Activated naive CD8-positive, alpha-beta T cell (primary cell): ENCODE data around the gene CCDC102B.
"Not testable (repeated sequence)": the region's sequence is repeated elsewhere in the genome, so short reads cannot be mapped to it uniquely, and the experiment has no call there.

ENCODE experiments used
- H3K27ac Mint-ChIP-seq: one replicate; pipeline ENCODE4 v1.8.0; 2021; ENCODE audit warnings: mixed read lengths
- H3K27me3 Mint-ChIP-seq: one replicate; pipeline ENCODE4 v1.8.0; 2021; ENCODE audit warnings: mixed read lengths
- H3K36me3 Mint-ChIP-seq: one replicate; pipeline ENCODE4 v1.8.0; 2021; ENCODE audit warnings: mixed read lengths
- H3K4me1 Mint-ChIP-seq: one replicate; pipeline ENCODE4 v1.8.0; 2021; ENCODE audit warnings: low read depth, mixed read lengths
- H3K4me3 Mint-ChIP-seq: one replicate; pipeline ENCODE4 v1.8.0; 2021; ENCODE audit warnings: mild to moderate bottlenecking, mixed read lengths
- H3K9me3 Mint-ChIP-seq: one replicate; pipeline ENCODE4 v1.8.0; 2021; ENCODE audit warnings: low read depth, mixed read lengths

The CCDC102B gene

GRCh38 chr18:69002233-69002632, 204.4 kb downstream of the CCDC102B start:
- H3K4me1 Mint-ChIP-seq: no peaks in the 10 kb centered on the region
- H3K9me3 Mint-ChIP-seq: no peaks in the 10 kb centered on the region
- H3K4me3 Mint-ChIP-seq: no peak overlapping the region
- no peaks in the 10 kb centered on the region for H3K36me3 Mint-ChIP-seq
- no peaks in the 10 kb centered on the region for H3K27me3 Mint-ChIP-seq
- no peak overlapping the region for H3K27ac Mint-ChIP-seq

- H3K4me1 Mint-ChIP-seq, H3K4me3 Mint-ChIP-seq, H3K36me3 Mint-ChIP-seq, H3K27me3 Mint-ChIP-seq, H3K9me3 Mint-ChIP-seq, H3K27ac Mint-ChIP-seq: not testable (repeated sequence)
Measured at GRCh38 chr18:69006212-69006611, 208.3 kb downstream of the CCDC102B start.

GRCh38 chr18:69008538-69008937, 210.7 kb downstream of the CCDC102B start:
- H3K9me3 Mint-ChIP-seq: no peaks in the 10 kb centered on the region
- peaks cover 2% of the 10 kb centered on the region for H3K36me3 Mint-ChIP-seq
- no peak overlapping the region for H3K27ac Mint-ChIP-seq
- no peaks in the 10 kb centered on the region for H3K27me3 Mint-ChIP-seq
- H3K4me1 Mint-ChIP-seq: no peaks in the 10 kb centered on the region
- H3K4me3 Mint-ChIP-seq: no peak overlapping the region

GRCh38 chr18:69021211-69021805, 223.4 kb downstream of the CCDC102B start:
- Mint-ChIP-seq H3K36me3 (no peaks in the 10 kb centered on the region), H3K4me1 (no peaks in the 10 kb centered on the region), H3K27ac (no peak overlapping the region)

GRCh38 chr18:69022426-69022825, 224.5 kb downstream of the CCDC102B start:
- Mint-ChIP-seq H3K9me3 (no peaks in the 10 kb centered on the region), H3K4me1 (no peaks in the 10 kb centered on the region), H3K27ac (no peak overlapping the region)

More at GRCh38 chr18:69021211-69021805, 223.4 kb downstream of the CCDC102B start:
- Mint-ChIP-seq H3K4me3 (no peak overlapping the region), H3K9me3 (no peaks in the 10 kb centered on the region), H3K27me3 (no peaks in the 10 kb centered on the region)

GRCh38 chr18:69031571-69031970, 233.7 kb downstream of the CCDC102B start:
- no peaks in the 10 kb centered on the region for H3K9me3 Mint-ChIP-seq
- H3K4me3 Mint-ChIP-seq: no peak overlapping the region

More at GRCh38 chr18:69022426-69022825, 224.5 kb downstream of the CCDC102B start:
- H3K27me3 Mint-ChIP-seq: no peaks in the 10 kb centered on the region
- no peaks in the 10 kb centered on the region for H3K36me3 Mint-ChIP-seq
- H3K4me3 Mint-ChIP-seq: no peak overlapping the region

GRCh38 chr18:69032009-69032408, 234.1 kb downstream of the CCDC102B start:
- Mint-ChIP-seq H3K9me3 (no peaks in the 10 kb centered on the region), H3K27ac (no peak overlapping the region), H3K4me1 (no peaks in the 10 kb centered on the region), H3K4me3 (no peak overlapping the region), H3K36me3 (no peaks in the 10 kb centered on the region), H3K27me3 (no peaks in the 10 kb centered on the region)

More at GRCh38 chr18:69031571-69031970, 233.7 kb downstream of the CCDC102B start:
- Mint-ChIP-seq H3K27ac (no peak overlapping the region), H3K27me3 (no peaks in the 10 kb centered on the region), H3K4me1 (no peaks in the 10 kb centered on the region), H3K36me3 (no peaks in the 10 kb centered on the region)

GRCh38 chr18:69035756-69036155, 237.9 kb downstream of the CCDC102B start:
- Mint-ChIP-seq H3K27ac (no peak overlapping the region), H3K4me3 (no peak overlapping the region), H3K36me3 (no peaks in the 10 kb centered on the region), H3K9me3 (no peaks in the 10 kb centered on the region), H3K4me1 (no peaks in the 10 kb centered on the region), H3K27me3 (no peaks in the 10 kb centered on the region)

GRCh38 chr18:69044215-69044614, 246.3 kb downstream of the CCDC102B start:
- Mint-ChIP-seq H3K4me3 (no peak overlapping the region), H3K27me3 (no peaks in the 10 kb centered on the region), H3K4me1 (no peaks in the 10 kb centered on the region), H3K9me3 (no peaks in the 10 kb centered on the region), H3K36me3 (no peaks in the 10 kb centered on the region), H3K27ac (no peak overlapping the region)

- Mint-ChIP-seq H3K27me3 (no peaks in the 10 kb centered on the region), H3K9me3 (peaks cover 4% of the 10 kb centered on the region), H3K4me3 (no peak overlapping the region), H3K4me1 (no peaks in the 10 kb centered on the region), H3K27ac (no peak overlapping the region), H3K36me3 (no peaks in the 10 kb centered on the region)
Measured at GRCh38 chr18:69064063-69064462, 266.2 kb downstream of the CCDC102B start.

GRCh38 chr18:69067048-69067447, 269.2 kb downstream of the CCDC102B start:
- H3K36me3 Mint-ChIP-seq: no peaks in the 10 kb centered on the region
- no peaks in the 10 kb centered on the region for H3K4me1 Mint-ChIP-seq
- no peaks in the 10 kb centered on the region for H3K9me3 Mint-ChIP-seq
- no peak overlapping the region for H3K27ac Mint-ChIP-seq
- H3K4me3 Mint-ChIP-seq: no peak overlapping the region
- H3K27me3 Mint-ChIP-seq: no peaks in the 10 kb centered on the region

- Mint-ChIP-seq H3K27ac (no peak overlapping the region), H3K9me3 (no peaks in the 10 kb centered on the region), H3K4me1 (no peaks in the 10 kb centered on the region), H3K4me3 (no peak overlapping the region), H3K36me3 (no peaks in the 10 kb centered on the region), H3K27me3 (no peaks in the 10 kb centered on the region)
Measured at GRCh38 chr18:69071680-69072079, 273.8 kb downstream of the CCDC102B start.

GRCh38 chr18:69081846-69082245, 284.0 kb downstream of the CCDC102B start:
- Mint-ChIP-seq H3K27ac (no peak overlapping the region), H3K36me3 (no peaks in the 10 kb centered on the region), H3K4me1 (no peaks in the 10 kb centered on the region), H3K9me3 (peaks cover 3% of the 10 kb centered on the region), H3K27me3 (no peaks in the 10 kb centered on the region), H3K4me3 (no peak overlapping the region)

- H3K4me3 Mint-ChIP-seq: no peak overlapping the region
- H3K4me1 Mint-ChIP-seq: no peaks in the 10 kb centered on the region
Measured at GRCh38 chr18:69082499-69082898, 284.6 kb downstream of the CCDC102B start.

GRCh38 chr18:69085951-69086350, 288.1 kb downstream of the CCDC102B start:
- Mint-ChIP-seq H3K36me3 (no peaks in the 10 kb centered on the region), H3K27ac (no peak overlapping the region), H3K9me3 (no peaks in the 10 kb centered on the region), H3K4me1 (no peaks in the 10 kb centered on the region), H3K4me3 (no peak overlapping the region), H3K27me3 (no peaks in the 10 kb centered on the region)

More at GRCh38 chr18:69082499-69082898, 284.6 kb downstream of the CCDC102B start:
- no peak overlapping the region for H3K27ac Mint-ChIP-seq
- H3K9me3 Mint-ChIP-seq: no peaks in the 10 kb centered on the region
- no peaks in the 10 kb centered on the region for H3K36me3 Mint-ChIP-seq
- H3K27me3 Mint-ChIP-seq: no peaks in the 10 kb centered on the region

- Mint-ChIP-seq H3K27me3 (no peaks in the 10 kb centered on the region), H3K4me1 (no peaks in the 10 kb centered on the region), H3K27ac (no peak overlapping the region), H3K9me3 (no peaks in the 10 kb centered on the region), H3K36me3 (no peaks in the 10 kb centered on the region), H3K4me3 (no peak overlapping the region)
Measured at GRCh38 chr18:69088973-69089372, 291.1 kb downstream of the CCDC102B start.
